ENCODE measurements around the gene TIGD2.

TIGD2 gene

GRCh38 chr4:89164400-89164799 is 53.1 kb downstream of the TIGD2 start:
- DNase-seq = peak; percentile 46
